HEK293T (cell line): ENCODE results near the gene CYP1A2.
"Not testable (repeated sequence)": the region's sequence is repeated elsewhere in the genome, so short reads cannot be mapped to it uniquely, and the experiment has no call there.

Experiments used
- BHLHE40 ChIP-seq: fragments of 450-650 bp; IDR thresholded peaks from 2 replicates; pipeline ENCODE4 v1.6.1; 2016; ENCODE audit warnings: mild to moderate bottlenecking, moderate library complexity, borderline replicate concordance
- CTBP1 ChIP-seq: fragments of 450-650 bp; IDR thresholded peaks from 2 replicates; pipeline ENCODE4 v1.6.1; 2016; ENCODE audit warnings: borderline replicate concordance
- ELF4 ChIP-seq: fragments of 450-650 bp; IDR thresholded peaks from 2 replicates; pipeline ENCODE4 v1.6.1; 2017; ENCODE audit warnings: antibody characterized with exemption
- FOXA1 ChIP-seq: fragments of 450-650 bp; IDR thresholded peaks from 2 replicates; pipeline ENCODE4 v1.6.1; 2016; ENCODE audit warnings: mild to moderate bottlenecking
- L3MBTL2 ChIP-seq: fragments of 450-650 bp; conservative IDR thresholded peaks from 2 replicates; pipeline ENCODE4 v1.6.1; 2016; ENCODE audit warnings: mild to moderate bottlenecking
- NFRKB ChIP-seq: fragments of 450-650 bp; IDR thresholded peaks from 2 replicates; pipeline ENCODE4 v1.6.1; 2016; ENCODE audit warnings: mild to moderate bottlenecking, moderate library complexity
- SP1 ChIP-seq: fragments of 450-650 bp; IDR thresholded peaks from 2 replicates; pipeline ENCODE4 v1.6.1; 2017
- SUZ12 ChIP-seq: fragments of 450-650 bp; IDR thresholded peaks from 2 replicates; pipeline ENCODE4 v1.6.1; 2016; ENCODE audit warnings: mild to moderate bottlenecking

GRCh38 chr15:74738239-74738638 lies 10.4 kb upstream of the CYP1A2 start:
- TF ChIP-seq NFRKB, L3MBTL2, SP1, CTBP1, SUZ12, FOXA1, ELF4, BHLHE40: not testable (repeated sequence)
